Measurements from ENCODE around the gene RAPGEF4. TPM values are rescaled to one million over a fixed set of nuclear protein-coding genes. Genes with fewer than 3 reads are reported as not detected.

Gene RAPGEF4
- polyA plus RNA-seq, 3 donors from 2014 or later = not detected

- Mint-ChIP-seq H3K4me3 (no peak overlapping the region), H3K27me3 (ENCODE audit: low read depth in 3 of 3) (peaks cover 0 to 12% (median 6%) of the 10 kb centered on the region in 3 donors), H3K4me1 (no peaks in the 10 kb centered on the region), H3K9me3 (no peaks in the 10 kb centered on the region), H3K27ac (no peak overlapping the region), H3K36me3 (peaks cover 0 to 4% (median 0%) of the 10 kb centered on the region in 3 donors)
- DNase-seq = no peak
These were observed 212.0 kb downstream of the RAPGEF4 start for GRCh38 chr2:172947461-172948153.

DNA sequence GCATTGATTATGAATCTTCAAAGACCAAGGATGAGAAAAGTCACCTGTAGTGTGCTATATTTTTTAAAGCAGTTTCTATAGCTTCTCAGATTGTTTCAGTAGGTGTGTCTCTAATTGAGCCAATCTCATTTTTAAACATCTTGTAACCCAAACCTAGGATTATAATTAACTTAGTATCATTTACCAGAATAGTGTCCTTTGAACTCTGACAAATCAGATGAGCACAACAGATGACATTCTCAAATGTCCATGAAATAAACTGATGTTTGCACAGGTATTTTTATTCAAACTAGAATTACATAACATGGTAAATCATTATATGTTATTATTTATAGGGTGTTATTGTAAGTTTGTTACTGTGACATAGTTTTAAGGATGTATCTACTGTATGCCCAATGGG lies 213.9 kb downstream of the RAPGEF4 start:
- H3K9me3 Mint-ChIP-seq = no peaks in the 10 kb centered on the region
- peaks cover 0 to 4% (median 0%) of the 10 kb centered on the region in 3 donors for H3K36me3 Mint-ChIP-seq
- no peak overlapping the region for H3K4me3 Mint-ChIP-seq
- H3K4me1 Mint-ChIP-seq = no peaks in the 10 kb centered on the region
- no peak overlapping the region for H3K27ac Mint-ChIP-seq
- H3K27me3 Mint-ChIP-seq (ENCODE audit: low read depth in 3 of 3) = peaks cover 0 to 10% (median 9%) of the 10 kb centered on the region in 3 donors
- DNase-seq = no peak

DNA sequence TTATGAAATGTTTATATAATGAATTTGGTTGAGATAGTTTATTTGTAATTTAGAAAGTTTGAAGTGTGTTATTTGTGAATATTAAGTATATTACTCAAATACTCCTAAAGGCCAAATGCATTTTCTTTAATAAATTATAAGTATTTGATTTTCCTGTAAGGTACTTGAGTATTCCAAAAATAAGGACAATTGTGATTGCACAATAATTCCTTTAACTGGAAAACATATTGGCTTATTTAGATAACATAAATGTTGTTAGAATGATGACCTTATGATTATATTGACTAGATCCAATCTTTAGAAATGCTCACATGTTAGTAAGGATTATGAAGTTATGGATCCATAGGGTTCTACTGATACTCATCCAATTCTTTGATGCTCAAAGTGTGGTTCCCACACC lies 214.9 kb downstream of the RAPGEF4 start:
- peaks cover 0 to 10% (median 7%) of the 10 kb centered on the region in 3 donors for H3K27me3 Mint-ChIP-seq (ENCODE audit: low read depth in 3 of 3)
- H3K4me1 Mint-ChIP-seq = no peaks in the 10 kb centered on the region
- H3K4me3 Mint-ChIP-seq = no peak overlapping the region
- H3K9me3 Mint-ChIP-seq = no peaks in the 10 kb centered on the region
- no peak for DNase-seq
- H3K36me3 Mint-ChIP-seq = peaks cover 0 to 4% (median 0%) of the 10 kb centered on the region in 3 donors
- H3K27ac Mint-ChIP-seq = no peak overlapping the region

DNA sequence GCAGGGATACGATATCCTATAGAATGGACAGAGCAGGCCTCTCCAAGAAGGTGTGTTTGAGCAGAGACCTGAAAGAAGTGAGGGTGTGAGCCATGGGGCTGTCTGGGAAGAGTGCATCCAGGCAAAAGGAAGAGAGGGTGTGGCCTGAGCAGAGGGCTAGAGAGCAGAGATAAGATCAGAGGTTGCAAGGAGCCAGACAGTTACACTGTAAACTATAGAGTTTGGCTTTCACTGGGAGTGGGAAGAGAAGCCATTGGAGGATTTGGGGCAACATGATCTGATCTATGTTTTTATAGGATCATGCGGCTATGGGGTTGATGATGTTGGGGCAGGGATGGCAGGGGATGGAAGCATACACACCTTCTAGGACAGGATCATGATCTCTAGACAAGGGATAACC lies 215.9 kb downstream of the RAPGEF4 start:
- peak overlapping the region in 1 of 5 donors; percentile 19 for H3K4me3 Mint-ChIP-seq
- H3K36me3 Mint-ChIP-seq = peaks cover 0 to 4% (median 0%) of the 10 kb centered on the region in 3 donors
- no peaks in the 10 kb centered on the region for H3K4me1 Mint-ChIP-seq
- H3K27me3 Mint-ChIP-seq (ENCODE audit: low read depth in 3 of 3) = peaks cover 0 to 7% (median 7%) of the 10 kb centered on the region in 3 donors
- DNase-seq = no peak
- H3K9me3 Mint-ChIP-seq = no peaks in the 10 kb centered on the region
- no peak overlapping the region for H3K27ac Mint-ChIP-seq

GRCh38 chr2:172953411-172953810 lies 217.8 kb downstream of the RAPGEF4 start:
- no peaks in the 10 kb centered on the region for H3K36me3 Mint-ChIP-seq
- no peaks in the 10 kb centered on the region for H3K9me3 Mint-ChIP-seq
- H3K27ac Mint-ChIP-seq = no peak overlapping the region
- no peak overlapping the region for H3K4me3 Mint-ChIP-seq
- no peak for DNase-seq
- no peaks in the 10 kb centered on the region for H3K4me1 Mint-ChIP-seq
- H3K27me3 Mint-ChIP-seq (ENCODE audit: low read depth in 3 of 3) = peaks cover 0 to 6% (median 5%) of the 10 kb centered on the region in 3 donors

- no peaks in the 10 kb centered on the region for H3K4me1 Mint-ChIP-seq
- no peaks in the 10 kb centered on the region for H3K36me3 Mint-ChIP-seq
- H3K27ac Mint-ChIP-seq = no peak overlapping the region
- no peak for DNase-seq
- H3K27me3 Mint-ChIP-seq (ENCODE audit: low read depth in 3 of 3) = peaks cover 0 to 6% (median 6%) of the 10 kb centered on the region in 3 donors
- H3K9me3 Mint-ChIP-seq = no peaks in the 10 kb centered on the region
- no peak overlapping the region for H3K4me3 Mint-ChIP-seq
These were observed 218.6 kb downstream of the RAPGEF4 start for GRCh38 chr2:172953970-172954852.

DNA sequence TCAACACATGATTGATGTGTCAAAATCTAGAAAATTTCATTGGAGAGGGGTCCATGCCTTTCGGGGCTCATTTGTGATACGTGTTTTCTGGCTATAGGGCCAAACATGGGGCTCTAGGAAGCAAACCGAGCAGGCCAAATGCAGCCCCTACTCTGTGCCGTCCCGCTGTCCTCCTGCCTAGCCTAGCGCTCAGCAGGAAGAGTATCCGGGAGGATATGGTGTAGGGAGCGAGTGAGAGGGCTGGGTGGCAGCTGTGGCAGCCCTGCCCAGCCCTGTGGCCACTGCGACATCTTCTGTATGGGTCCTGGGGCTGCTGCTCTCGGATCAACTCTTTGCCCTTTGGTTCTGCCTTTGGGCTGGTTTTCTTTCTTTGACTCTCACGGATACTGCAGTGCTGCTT lies 219.9 kb downstream of the RAPGEF4 start:
- H3K36me3 Mint-ChIP-seq = no peaks in the 10 kb centered on the region
- no peaks in the 10 kb centered on the region for H3K9me3 Mint-ChIP-seq
- H3K27me3 Mint-ChIP-seq (ENCODE audit: low read depth in 3 of 3) = peaks cover 0 to 7% (median 4%) of the 10 kb centered on the region in 3 donors
- no peak overlapping the region for H3K27ac Mint-ChIP-seq
- DNase-seq = no peak
- no peaks in the 10 kb centered on the region for H3K4me1 Mint-ChIP-seq
- H3K4me3 Mint-ChIP-seq = no peak overlapping the region

- H3K4me1 Mint-ChIP-seq = no peaks in the 10 kb centered on the region
- no peaks in the 10 kb centered on the region for H3K9me3 Mint-ChIP-seq
- peaks cover 0 to 7% (median 4%) of the 10 kb centered on the region in 3 donors for H3K27me3 Mint-ChIP-seq (ENCODE audit: low read depth in 3 of 3)
- H3K27ac Mint-ChIP-seq = no peak overlapping the region
- no peak for DNase-seq
- H3K4me3 Mint-ChIP-seq = no peak overlapping the region
- H3K36me3 Mint-ChIP-seq = no peaks in the 10 kb centered on the region
These were observed 222.1 kb downstream of the RAPGEF4 start for GRCh38 chr2:172957734-172958133.

DNA sequence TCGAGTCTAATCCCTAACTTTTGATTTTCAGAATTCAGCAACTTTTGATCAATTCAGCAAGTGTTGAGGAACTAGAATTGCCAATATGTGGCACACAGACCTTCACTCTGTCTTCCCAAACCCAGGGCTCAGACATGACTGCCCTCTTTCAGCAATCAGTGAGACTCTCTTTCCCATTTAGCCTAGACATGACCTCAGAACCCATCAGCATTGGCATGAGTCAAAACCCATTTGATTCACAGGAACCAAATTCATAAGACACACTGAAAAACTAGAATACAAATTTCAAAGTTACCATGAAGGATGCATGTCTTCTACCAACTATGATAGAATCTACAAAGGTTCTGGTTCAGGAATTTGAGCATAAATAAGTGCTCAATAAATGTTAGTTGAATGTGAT lies 226.4 kb downstream of the RAPGEF4 start:
- H3K27ac Mint-ChIP-seq = no peak overlapping the region
- H3K4me3 Mint-ChIP-seq = no peak overlapping the region
- H3K36me3 Mint-ChIP-seq = no peaks in the 10 kb centered on the region
- no peaks in the 10 kb centered on the region for H3K9me3 Mint-ChIP-seq
- no peaks in the 10 kb centered on the region for H3K4me1 Mint-ChIP-seq
- peaks cover 0 to 7% (median 6%) of the 10 kb centered on the region in 3 donors for H3K27me3 Mint-ChIP-seq (ENCODE audit: low read depth in 3 of 3)
- DNase-seq = no peak

DNA sequence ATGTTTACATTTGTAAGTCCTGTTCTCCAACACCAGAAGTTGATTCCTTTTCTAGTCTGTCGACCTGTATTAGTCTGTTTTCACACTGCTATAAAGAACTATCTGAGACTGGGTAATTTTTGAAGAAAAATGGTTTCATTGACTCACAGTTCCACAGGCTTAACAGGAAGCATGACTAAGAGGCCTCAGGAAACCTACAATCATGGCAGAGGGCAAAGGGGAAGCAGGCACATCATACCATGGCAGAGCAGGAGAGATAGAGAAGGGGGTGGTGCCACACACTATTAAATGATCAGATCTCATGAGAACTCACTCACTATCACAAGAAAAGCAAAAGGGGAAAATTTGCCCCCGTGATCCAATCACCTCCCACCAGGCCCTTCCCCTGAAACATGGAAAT lies 227.2 kb downstream of the RAPGEF4 start:
- Mint-ChIP-seq H3K27me3 (ENCODE audit: low read depth in 3 of 3) (peaks cover 0 to 10% (median 6%) of the 10 kb centered on the region in 3 donors), H3K9me3 (no peaks in the 10 kb centered on the region), H3K27ac (no peak overlapping the region)

DNA sequence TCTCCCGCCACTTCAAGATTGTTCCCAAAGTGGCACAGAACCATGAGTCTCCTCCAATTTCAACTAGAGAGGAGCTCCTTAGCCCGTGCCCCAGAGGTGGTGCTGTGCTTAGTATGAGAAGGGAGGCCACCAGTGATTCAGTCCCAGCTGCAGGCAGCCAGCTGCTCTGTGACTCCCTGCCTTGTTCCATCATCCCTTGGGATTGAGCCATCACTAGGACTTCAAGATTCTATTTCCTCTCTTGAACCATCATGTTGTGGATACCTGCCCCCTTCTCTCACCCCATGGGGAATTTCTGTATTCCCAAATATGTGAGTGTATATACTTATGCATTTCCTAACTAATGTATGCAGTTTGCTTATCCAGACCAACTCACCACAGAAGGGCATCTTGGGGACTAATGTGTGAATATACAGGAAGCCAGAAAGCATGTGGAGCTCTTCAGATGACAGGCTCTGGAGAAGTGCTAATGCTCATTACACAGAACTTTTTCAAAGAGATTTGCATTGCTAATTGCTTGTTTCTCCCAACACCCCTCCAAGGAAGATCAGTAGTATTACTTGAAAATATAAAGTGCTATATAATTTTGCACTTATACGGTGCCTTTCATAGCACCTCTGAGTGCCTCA lies 229.0 kb downstream of the RAPGEF4 start:
- peaks cover 0 to 6% (median 5%) of the 10 kb centered on the region in 3 donors for H3K27me3 Mint-ChIP-seq (ENCODE audit: low read depth in 3 of 3)
- no peak overlapping the region for H3K27ac Mint-ChIP-seq
- no peaks in the 10 kb centered on the region for H3K36me3 Mint-ChIP-seq
- no peaks in the 10 kb centered on the region for H3K4me1 Mint-ChIP-seq
- no peak overlapping the region for H3K4me3 Mint-ChIP-seq
- no peak for DNase-seq
- H3K9me3 Mint-ChIP-seq = no peaks in the 10 kb centered on the region

More for the DNA sequence above, 227.2 kb downstream of the RAPGEF4 start:
- DNase-seq = no peak
- Mint-ChIP-seq H3K36me3 (no peaks in the 10 kb centered on the region), H3K4me1 (no peaks in the 10 kb centered on the region), H3K4me3 (no peak overlapping the region)

GRCh38 chr2:172965433-172966212 lies 230.0 kb downstream of the RAPGEF4 start:
- H3K27ac Mint-ChIP-seq = no peak overlapping the region
- no peak for DNase-seq
- H3K27me3 Mint-ChIP-seq (ENCODE audit: low read depth in 3 of 3) = peaks cover 0 to 5% (median 4%) of the 10 kb centered on the region in 3 donors
- H3K4me1 Mint-ChIP-seq = no peaks in the 10 kb centered on the region
- no peaks in the 10 kb centered on the region for H3K9me3 Mint-ChIP-seq
- no peak overlapping the region for H3K4me3 Mint-ChIP-seq
- no peaks in the 10 kb centered on the region for H3K36me3 Mint-ChIP-seq

Data from immature natural killer cell (primary cell).